DND-41 (cell line): ENCODE results near the gene GAS7.

Source experiments
- ATAC-seq: fragments of 200-7000 bp; cut with Tn5 transposase; 3 replicates; pipeline ENCODE4 v1.9.1; 2021; ENCODE audit warnings: low read depth; ENCODE audit not compliant: insufficient read depth
- DNase-seq: peaks from one replicate; pipeline ENCODE4 v3.0.0-alpha.2; 2020
- H2AFZ ChIP-seq: 2 replicates; pipeline ENCODE4 v1.6.0; 2012; ENCODE audit warnings: low read depth, low read length
- H3K27ac ChIP-seq: 2 replicates; pipeline ENCODE4 v1.5.1; 2012; ENCODE audit warnings: low read length, inconsistent platforms
- H3K27me3 ChIP-seq: fragments of 200-600 bp; sonication (generic); 2 replicates; pipeline ENCODE4 v1.6.0; 2012; ENCODE audit warnings: low read length, mild to moderate bottlenecking, inconsistent platforms; ENCODE audit not compliant: insufficient read depth, poor library complexity
- H3K36me3 ChIP-seq: 2 replicates; pipeline ENCODE4 v1.5.1; 2012; ENCODE audit warnings: low read length, inconsistent platforms; ENCODE audit not compliant: insufficient read depth
- H3K4me1 ChIP-seq: 2 replicates; pipeline ENCODE4 v1.5.1; 2012; ENCODE audit warnings: mild to moderate bottlenecking, low read length; ENCODE audit not compliant: insufficient read depth
- H3K4me2 ChIP-seq: 2 replicates; pipeline ENCODE4 v1.6.0; 2012; ENCODE audit warnings: mild to moderate bottlenecking, moderate library complexity, low read length, inconsistent platforms; ENCODE audit not compliant: insufficient read depth
- H3K4me3 ChIP-seq, 2 experiments: fragments of 200-600 bp in 1 of 2; shearing (Covaris generic) in 1 of 2; 2 replicates each; pipeline ENCODE4 v1.5.1; 2012 to 2016; ENCODE audit warnings: inconsistent platforms in 2 of 2, low read length in 2 of 2, mild to moderate bottlenecking in 2 of 2, low read depth in 1 of 2, moderate library complexity in 1 of 2
- H3K79me2 ChIP-seq: 2 replicates; pipeline ENCODE4 v1.6.0; 2012; ENCODE audit warnings: low read length, inconsistent platforms; ENCODE audit not compliant: insufficient read depth
- H3K9ac ChIP-seq: 2 replicates; pipeline ENCODE4 v1.6.0; 2012; ENCODE audit warnings: low read depth, mild to moderate bottlenecking, inconsistent platforms, low read length, moderate library complexity
- H3K9me3 ChIP-seq: 2 replicates; pipeline ENCODE4 v1.5.1; 2012; ENCODE audit warnings: low read length, moderate library complexity, mild to moderate bottlenecking, inconsistent platforms; ENCODE audit not compliant: insufficient read depth, severe bottlenecking
- H4K20me1 ChIP-seq: 2 replicates; pipeline ENCODE4 v1.6.0; 2012; ENCODE audit warnings: low read length; ENCODE audit not compliant: insufficient read depth
- EZH2 ChIP-seq: IDR thresholded peaks from 3 replicates; pipeline ENCODE4 v1.6.1; 2012; ENCODE audit warnings: borderline replicate concordance, low read depth, mild to moderate bottlenecking, moderate library complexity, low read length, inconsistent platforms; ENCODE audit not compliant: severe bottlenecking
- TF ChIP-seq, protein P1 (sequence below): IDR thresholded peaks from 2 replicates; pipeline ENCODE4 v1.5.1; 2012; ENCODE audit warnings: borderline replicate concordance, low read length, moderate library complexity, mild to moderate bottlenecking; ENCODE audit not compliant: poor library complexity, severe bottlenecking; ENCODE audit errors: extremely low read depth

GAS7 gene

DNA sequence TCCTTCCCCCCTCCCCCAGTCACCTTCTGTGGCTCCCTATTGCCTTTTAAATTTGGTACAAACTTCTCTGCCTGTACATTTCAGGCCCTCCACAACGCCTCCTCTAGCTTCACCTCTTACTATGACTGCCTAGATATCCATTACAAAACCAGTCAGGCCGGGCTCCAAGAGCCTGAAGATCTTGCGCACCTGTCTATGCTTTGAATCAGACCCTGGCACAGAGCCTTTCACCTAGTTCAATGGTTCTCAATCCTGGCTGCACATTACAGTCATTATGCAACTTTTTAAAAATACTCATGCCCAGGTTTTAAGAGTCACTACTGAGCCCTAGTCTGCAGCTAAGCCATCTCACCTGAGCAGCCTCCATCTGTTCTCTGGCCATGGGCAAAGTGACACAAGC, 1.6 kb upstream of the GAS7 start:
- ATAC-seq (no peak), DNase-seq (no peak)
- Histone ChIP-seq H3K9ac (no peak overlapping the region), H3K27me3 (no peaks in the 10 kb centered on the region), H3K79me2 (peaks cover 30% of the 10 kb centered on the region), H2AFZ (no peak overlapping the region), H4K20me1 (peaks cover 16% of the 10 kb centered on the region), H3K9me3 (peaks cover under 1% of the 10 kb centered on the region), H3K4me2 (no peak overlapping the region), H3K4me3 (no peak overlapping the region), H3K27ac (no peak overlapping the region), H3K36me3 (no peaks in the 10 kb centered on the region; the same call in 1 of the 2 replicates), H3K4me1 (peaks cover 31% of the 10 kb centered on the region)
- TF ChIP-seq, protein P1, sequence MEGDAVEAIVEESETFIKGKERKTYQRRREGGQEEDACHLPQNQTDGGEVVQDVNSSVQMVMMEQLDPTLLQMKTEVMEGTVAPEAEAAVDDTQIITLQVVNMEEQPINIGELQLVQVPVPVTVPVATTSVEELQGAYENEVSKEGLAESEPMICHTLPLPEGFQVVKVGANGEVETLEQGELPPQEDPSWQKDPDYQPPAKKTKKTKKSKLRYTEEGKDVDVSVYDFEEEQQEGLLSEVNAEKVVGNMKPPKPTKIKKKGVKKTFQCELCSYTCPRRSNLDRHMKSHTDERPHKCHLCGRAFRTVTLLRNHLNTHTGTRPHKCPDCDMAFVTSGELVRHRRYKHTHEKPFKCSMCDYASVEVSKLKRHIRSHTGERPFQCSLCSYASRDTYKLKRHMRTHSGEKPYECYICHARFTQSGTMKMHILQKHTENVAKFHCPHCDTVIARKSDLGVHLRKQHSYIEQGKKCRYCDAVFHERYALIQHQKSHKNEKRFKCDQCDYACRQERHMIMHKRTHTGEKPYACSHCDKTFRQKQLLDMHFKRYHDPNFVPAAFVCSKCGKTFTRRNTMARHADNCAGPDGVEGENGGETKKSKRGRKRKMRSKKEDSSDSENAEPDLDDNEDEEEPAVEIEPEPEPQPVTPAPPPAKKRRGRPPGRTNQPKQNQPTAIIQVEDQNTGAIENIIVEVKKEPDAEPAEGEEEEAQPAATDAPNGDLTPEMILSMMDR, result no peak
- no peak for TF ChIP-seq EZH2

DNA sequence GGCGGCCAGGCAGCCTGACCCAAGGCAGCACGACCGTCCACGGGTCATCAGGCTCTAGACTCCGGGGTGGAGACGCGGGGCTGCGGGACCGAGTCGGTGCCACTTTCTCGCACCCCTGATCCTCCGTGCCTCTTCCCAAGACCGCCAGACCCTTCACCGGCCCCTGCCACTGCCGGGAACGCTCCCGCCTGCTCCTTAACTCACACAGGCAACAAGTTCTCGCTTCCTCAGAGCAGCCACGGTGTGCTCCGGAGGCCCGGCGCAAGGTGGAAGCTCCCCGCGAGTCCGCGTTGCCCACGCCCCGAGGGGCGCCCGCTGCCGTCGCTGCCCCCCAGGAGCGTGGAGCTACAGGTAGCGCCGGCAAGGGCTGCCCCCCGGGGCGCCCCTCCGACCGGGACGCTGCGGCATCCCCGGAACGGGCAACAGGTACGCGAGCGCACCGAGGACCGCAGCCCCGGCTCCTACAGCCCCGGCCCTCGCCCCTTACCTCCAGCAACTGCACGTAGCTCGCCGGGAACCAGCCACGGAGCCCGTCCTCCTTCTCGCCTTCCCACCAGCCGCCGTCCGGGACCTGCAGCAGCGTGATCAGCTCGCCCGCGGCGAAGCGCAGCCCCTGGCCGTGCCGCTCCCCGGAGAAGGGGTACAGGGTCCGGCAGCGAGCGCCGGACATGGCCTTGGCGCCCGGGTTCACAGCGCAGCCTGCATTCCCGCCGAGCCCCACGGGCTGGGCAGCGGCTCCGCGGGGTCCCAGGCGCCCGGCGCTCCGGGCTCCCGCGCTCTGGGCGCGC, 491 bp downstream of the GAS7 start:
- peak; percentile 45 for TF ChIP-seq EZH2
- TF ChIP-seq, protein P1, result no peak

DNA sequence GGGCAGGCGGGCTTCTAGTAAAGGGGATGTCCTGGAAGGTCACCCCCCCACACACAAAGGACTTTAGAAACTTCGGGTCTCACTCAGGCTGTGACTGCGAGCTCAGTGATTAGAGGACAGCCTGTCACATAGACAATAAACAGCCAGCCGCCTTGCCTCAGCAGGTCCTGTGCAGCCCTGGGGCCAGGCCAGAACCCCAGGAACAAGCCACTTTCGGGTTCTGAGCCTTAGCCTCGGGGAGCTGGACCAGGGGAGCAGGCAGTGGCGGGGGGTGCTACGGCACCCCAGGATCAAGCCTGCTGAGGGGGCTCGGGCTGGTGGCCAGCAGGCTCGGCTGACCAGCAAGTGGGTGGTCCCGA, 1.1 kb downstream of the GAS7 start:
- TF ChIP-seq, protein P1, result no peak
- no peak for TF ChIP-seq EZH2
- Histone ChIP-seq H3K79me2 (peaks cover 43% of the 10 kb centered on the region), H3K4me3 (peak overlapping the region; percentile 47 to 76; a peak in 3 of 4 replicates), H3K27me3 (no peaks in the 10 kb centered on the region), H3K27ac (peak overlapping the region; percentile 58; the same call in 1 of the 2 replicates), H3K9ac (peak overlapping the region; percentile 83), H3K9me3 (peaks cover 15% of the 10 kb centered on the region), H3K4me2 (peak overlapping the region; percentile 88), H3K4me1 (peaks cover 31% of the 10 kb centered on the region), H3K36me3 (no peaks in the 10 kb centered on the region; the same call in 1 of the 2 replicates), H2AFZ (no peak overlapping the region), H4K20me1 (peaks cover 26% of the 10 kb centered on the region)
- DNase-seq, result no peak
- no peak for ATAC-seq

More for the DNA sequence above, 491 bp downstream of the GAS7 start:
- Histone ChIP-seq H3K27ac (peak overlapping the region; percentile 58), H3K9ac (peak overlapping the region; percentile 83), H3K9me3 (peaks cover 15% of the 10 kb centered on the region), H3K4me2 (peak overlapping the region; percentile 88), H2AFZ (peak overlapping the region; percentile 72), H3K36me3 (no peaks in the 10 kb centered on the region; the same call in 1 of the 2 replicates), H4K20me1 (peaks cover 20% of the 10 kb centered on the region), H3K4me1 (peaks cover 31% of the 10 kb centered on the region), H3K4me3 (peak overlapping the region; percentile 47 to 76), H3K27me3 (no peaks in the 10 kb centered on the region), H3K79me2 (peaks cover 37% of the 10 kb centered on the region)
- ATAC-seq (peak; percentile 22), DNase-seq (peak; percentile 37)
